ENCODE data around the gene SPINDOC.

Gene SPINDOC

GRCh38 chr11:63847363-63847762 is 34.1 kb downstream of the SPINDOC start:
- TF ChIP-seq CTCF (IDR thresholded peaks at IDR 0.05; ENCODE audit: low read depth, low read length), result no peak
- H3K4me3 ChIP-seq (ENCODE audit: low read depth, low read length), result no peak overlapping the region

- no peak for TF ChIP-seq CTCF (IDR thresholded peaks at IDR 0.05; ENCODE audit: low read depth, low read length)
- H3K4me3 ChIP-seq (ENCODE audit: low read depth, low read length), result no peak overlapping the region
These were observed 36.4 kb downstream of the SPINDOC start for GRCh38 chr11:63849691-63850090.

- no peak for TF ChIP-seq CTCF (IDR thresholded peaks at IDR 0.05; ENCODE audit: low read depth, low read length)
- no peak overlapping the region for H3K4me3 ChIP-seq (ENCODE audit: low read depth, low read length)
These were observed 37.7 kb downstream of the SPINDOC start for GRCh38 chr11:63850920-63851319.

- no peak for TF ChIP-seq CTCF (IDR thresholded peaks at IDR 0.05; ENCODE audit: low read depth, low read length)
- no peak overlapping the region for H3K4me3 ChIP-seq (ENCODE audit: low read depth, low read length)
These were observed 38.1 kb downstream of the SPINDOC start for GRCh38 chr11:63851364-63851763.

- no peak overlapping the region for H3K4me3 ChIP-seq (ENCODE audit: low read depth, low read length)
- no peak for TF ChIP-seq CTCF (IDR thresholded peaks at IDR 0.05; ENCODE audit: low read depth, low read length)
These were observed 40.2 kb downstream of the SPINDOC start for GRCh38 chr11:63853476-63853875.

GRCh38 chr11:63854696-63855095 is 41.4 kb downstream of the SPINDOC start:
- H3K4me3 ChIP-seq (ENCODE audit: low read depth, low read length), result no peak overlapping the region
- no peak for TF ChIP-seq CTCF (IDR thresholded peaks at IDR 0.05; ENCODE audit: low read depth, low read length)

- no peak overlapping the region for H3K4me3 ChIP-seq (ENCODE audit: low read depth, low read length)
- TF ChIP-seq CTCF (IDR thresholded peaks at IDR 0.05; ENCODE audit: low read depth, low read length), result no peak
These were observed 42.7 kb downstream of the SPINDOC start for GRCh38 chr11:63855975-63856374.

All from WI38 (cell line).